Body of pancreas (tissue), 4 donors: ENCODE results near the gene HEATR5B. TPM values are rescaled to one million over a fixed set of nuclear protein-coding genes. Genes with fewer than 3 reads are reported as not detected.

Experiments
- ATAC-seq: fragments of 150-250 bp; one replicate; pipeline ENCODE4 v1.9.1; 2016
- DNase-seq, 4 donors: peaks; one replicate each; pipeline ENCODE4 v3.0.0-alpha.2; 2019
- H3K27ac ChIP-seq, 4 donors: fragments of 200-600 bp; sonication (generic); 1 replicate in 3 of 4; 2 replicates in 1 of 4; pipeline versions ENCODE4 v1.5.1 to v1.6.1; 2016 to 2019; ENCODE audit warnings: mild to moderate bottlenecking in 1 of 4, mixed read lengths in 1 of 4, moderate library complexity in 1 of 4
- H3K27me3 ChIP-seq, 2 donors: fragments of 200-600 bp; sonication (generic); one replicate each; pipeline ENCODE4 v1.6.0; 2016; ENCODE audit warnings: mild to moderate bottlenecking in 1 of 2
- H3K36me3 ChIP-seq, 2 donors: fragments of 200-600 bp; sonication (generic); replicated peaks in 1 of 2; 2 replicates each; pipeline ENCODE4 v1.5.1; 2016; ENCODE audit warnings: low read depth in 2 of 2; ENCODE audit not compliant: insufficient read depth in 1 of 2
- H3K4me1 ChIP-seq: fragments of 200-600 bp; sonication (generic); one replicate; pipeline ENCODE4 v1.6.0; 2016
- H3K4me3 ChIP-seq, 2 donors: fragments of 200-600 bp; sonication (generic); 1 replicate in 1 of 2; 2 replicates in 1 of 2; pipeline ENCODE4 v1.5.1; 2016 to 2019
- H3K9me3 ChIP-seq, 3 donors: fragments of 200-600 bp; sonication (generic); 1 replicate in 2 of 3; 2 replicates in 1 of 3; pipeline ENCODE4 v1.5.1; 2016
- POLR2A ChIP-seq, 3 donors: fragments of 450-650 bp; IDR thresholded peaks; one replicate each; pipeline ENCODE4 v1.6.1; 2016; ENCODE audit warnings: antibody characterized with exemption in 3 of 3, mild to moderate bottlenecking in 2 of 3
- WGBS, 2 donors: methylation state at CpG; one replicate each; pipeline ENCODE4 v1.1.5; 2017; 5-methylcytosine and 5-hydroxymethylcytosine counted together
- intact Hi-C: fragments of 100-400 bp; cut with DNase I; formaldehyde crosslinking; loops from one replicate; pipeline ENCODE4 v1.15.1; 2023
- total RNA-seq, 2 donors: library from RNA; depleted of rRNA; stranded (reverse); fragments of >200 nt; gene quantifications; one replicate each; pipeline ENCODE4 v1.1.0, GENCODE V29; 2016
- TF ChIP-seq, protein P1 (sequence below), 7 experiments: fragments of 450-650 bp in 4 of 7; fragments of 200-600 bp in 3 of 7; sonication (generic) in 3 of 7; IDR thresholded peaks; one replicate each; pipeline ENCODE4 v1.5.1; 2016 to 2019; ENCODE audit warnings: antibody characterized with exemption in 7 of 7

Gene HEATR5B
- total RNA-seq, 2 donors from 2014 or later, result 44.8 to 51.9 TPM

DNA sequence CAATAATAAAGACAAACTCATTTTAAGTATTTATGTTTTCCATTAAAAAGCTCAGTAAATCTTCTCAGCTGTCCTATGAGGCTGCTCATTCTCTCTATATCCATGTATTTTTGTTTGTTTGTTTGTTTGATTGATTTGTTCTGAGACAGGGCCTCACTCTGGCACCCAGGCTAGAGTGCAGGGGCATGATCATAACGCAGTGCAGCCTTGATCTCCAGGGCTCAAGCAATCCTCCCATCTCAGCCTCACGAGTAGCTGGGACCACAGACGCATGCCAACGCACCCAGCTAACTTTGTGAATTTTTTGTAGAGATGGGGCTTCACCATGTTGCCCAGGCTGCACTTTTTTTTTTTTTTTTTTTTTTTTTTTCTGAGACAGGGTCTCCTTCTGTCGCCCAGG lies 123.4 kb downstream of the HEATR5B start:
- Histone ChIP-seq H3K9me3 (no peaks in the 10 kb centered on the region), H3K27ac (no peak overlapping the region), H3K4me3 (no peak overlapping the region), H3K4me1 (peaks cover 15% of the 10 kb centered on the region), H3K27me3 (no peaks in the 10 kb centered on the region), H3K36me3 (no peaks in the 10 kb centered on the region)
- intact Hi-C loops, result no loop called here
- 94 to 99% methylated on average over 5 of the region's 5 CpGs for WGBS, 2 donors
- no peak for ATAC-seq
- no peak for TF ChIP-seq POLR2A (IDR thresholded peaks at IDR 0.05)
- no peak for DNase-seq

DNA sequence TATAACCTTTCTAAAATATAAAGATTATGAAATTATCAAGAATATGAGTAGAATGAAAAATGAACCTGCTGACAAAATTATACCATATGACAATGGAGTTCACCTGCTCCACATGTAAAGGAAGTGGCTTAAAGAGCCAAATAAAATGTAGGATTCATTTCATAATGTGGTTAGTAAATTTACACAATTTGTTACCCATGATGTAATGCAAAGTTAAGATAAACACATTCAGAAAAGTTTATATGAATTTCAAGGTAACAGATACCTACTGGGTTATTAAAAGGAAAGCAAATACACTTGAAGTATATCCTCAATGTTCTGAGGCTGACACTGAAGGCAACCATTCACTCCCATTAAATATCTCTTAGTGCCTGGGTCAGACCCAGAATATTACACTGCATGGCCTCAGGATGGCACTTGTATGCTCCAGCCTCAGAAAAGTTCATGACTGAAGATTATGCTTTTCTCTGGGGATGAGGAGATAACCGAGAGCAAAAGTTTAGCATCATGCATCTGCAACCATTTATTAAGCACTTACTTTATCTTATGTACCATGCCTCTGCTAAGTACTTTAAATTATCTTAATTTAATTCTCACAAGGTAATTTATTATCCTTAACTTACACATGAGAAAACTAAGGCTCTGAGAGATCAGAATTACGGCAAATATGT lies 124.0 kb downstream of the HEATR5B start:
- Histone ChIP-seq H3K27me3 (no peaks in the 10 kb centered on the region), H3K36me3 (no peaks in the 10 kb centered on the region), H3K4me3 (no peak overlapping the region), H3K27ac (no peak overlapping the region), H3K4me1 (peaks cover 12% of the 10 kb centered on the region), H3K9me3 (no peaks in the 10 kb centered on the region)
- 92 to 93% methylated on average over 2 of the region's 2 CpGs for WGBS, 2 donors
- TF ChIP-seq, protein P1, sequence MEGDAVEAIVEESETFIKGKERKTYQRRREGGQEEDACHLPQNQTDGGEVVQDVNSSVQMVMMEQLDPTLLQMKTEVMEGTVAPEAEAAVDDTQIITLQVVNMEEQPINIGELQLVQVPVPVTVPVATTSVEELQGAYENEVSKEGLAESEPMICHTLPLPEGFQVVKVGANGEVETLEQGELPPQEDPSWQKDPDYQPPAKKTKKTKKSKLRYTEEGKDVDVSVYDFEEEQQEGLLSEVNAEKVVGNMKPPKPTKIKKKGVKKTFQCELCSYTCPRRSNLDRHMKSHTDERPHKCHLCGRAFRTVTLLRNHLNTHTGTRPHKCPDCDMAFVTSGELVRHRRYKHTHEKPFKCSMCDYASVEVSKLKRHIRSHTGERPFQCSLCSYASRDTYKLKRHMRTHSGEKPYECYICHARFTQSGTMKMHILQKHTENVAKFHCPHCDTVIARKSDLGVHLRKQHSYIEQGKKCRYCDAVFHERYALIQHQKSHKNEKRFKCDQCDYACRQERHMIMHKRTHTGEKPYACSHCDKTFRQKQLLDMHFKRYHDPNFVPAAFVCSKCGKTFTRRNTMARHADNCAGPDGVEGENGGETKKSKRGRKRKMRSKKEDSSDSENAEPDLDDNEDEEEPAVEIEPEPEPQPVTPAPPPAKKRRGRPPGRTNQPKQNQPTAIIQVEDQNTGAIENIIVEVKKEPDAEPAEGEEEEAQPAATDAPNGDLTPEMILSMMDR (IDR thresholded peaks at IDR 0.05), result no peak
- TF ChIP-seq POLR2A (IDR thresholded peaks at IDR 0.05), result no peak
- DNase-seq (no peak), ATAC-seq (no peak)
- intact Hi-C loops, result no loop called here

DNA sequence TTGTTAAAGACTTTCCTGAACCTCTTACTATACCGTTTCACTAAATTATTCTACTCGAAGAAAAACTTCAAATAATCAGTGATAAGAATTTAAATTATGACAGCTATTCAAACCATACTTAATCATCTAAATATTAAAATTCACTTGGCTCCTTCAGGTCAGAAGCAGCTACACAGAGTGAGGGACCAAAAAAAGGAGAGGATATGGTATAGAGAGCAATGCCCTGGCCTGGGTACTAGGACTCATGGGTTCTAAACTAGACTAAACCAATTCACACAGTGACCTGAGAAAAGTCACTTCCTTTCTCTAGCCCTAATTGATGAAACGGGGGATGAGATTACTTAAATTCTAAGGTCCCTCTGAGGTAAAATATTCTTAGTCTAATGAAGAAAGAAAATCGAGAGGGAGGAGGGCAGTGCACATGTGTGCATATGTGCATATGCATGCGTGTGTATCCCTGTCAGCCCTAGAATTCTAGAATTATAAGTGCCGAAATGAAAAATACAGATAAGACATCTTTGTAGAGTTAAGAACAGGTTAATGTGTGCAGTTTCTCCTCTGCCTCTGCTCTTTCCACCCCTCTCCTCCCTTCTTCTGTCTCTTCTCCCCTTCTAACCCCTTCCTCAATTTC lies 129.1 kb downstream of the HEATR5B start:
- no peak overlapping the region for H3K27ac ChIP-seq
- ATAC-seq, result no peak
- no peak for DNase-seq
- TF ChIP-seq, protein P1 (IDR thresholded peaks at IDR 0.05), result no peak
- TF ChIP-seq POLR2A (IDR thresholded peaks at IDR 0.05), result no peak
- peaks cover 24% of the 10 kb centered on the region for H3K4me1 ChIP-seq
- H3K4me3 ChIP-seq, result no peak overlapping the region
- no peaks in the 10 kb centered on the region for H3K9me3 ChIP-seq
- intact Hi-C loops, result no loop called here
- no peaks in the 10 kb centered on the region for H3K27me3 ChIP-seq
- H3K36me3 ChIP-seq, result no peaks in the 10 kb centered on the region
- WGBS, 2 donors, result 67 to 71% methylated on average over 6 of the region's 6 CpGs

DNA sequence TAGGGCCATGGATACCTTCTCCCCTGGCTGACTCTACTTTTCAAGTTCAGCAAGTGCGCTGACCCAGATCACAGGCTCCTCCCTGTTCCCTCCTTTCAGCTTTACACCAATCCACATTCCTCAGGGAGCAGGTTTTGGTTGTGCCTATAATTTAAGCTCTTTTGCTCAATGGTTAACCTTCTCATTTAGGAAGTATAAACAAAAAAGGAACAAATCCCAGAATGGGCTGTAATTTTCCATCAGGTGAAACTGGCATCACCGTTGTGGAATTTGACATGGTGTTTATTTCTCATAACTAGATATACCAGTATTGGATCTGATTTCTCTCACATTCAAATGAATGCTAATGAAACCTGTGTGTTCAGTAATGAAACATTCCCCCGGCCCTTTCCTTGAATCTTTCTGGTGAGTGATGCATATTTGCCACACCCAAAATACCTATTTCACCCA lies 131.4 kb downstream of the HEATR5B start:
- no peaks in the 10 kb centered on the region for H3K36me3 ChIP-seq
- no peak overlapping the region for H3K4me3 ChIP-seq
- H3K4me1 ChIP-seq, result peaks cover 28% of the 10 kb centered on the region
- ATAC-seq (peak; percentile 88), DNase-seq (peak in 3 of 4 donors; percentile 36 to 50 (median 44))
- no peaks in the 10 kb centered on the region for H3K9me3 ChIP-seq
- H3K27me3 ChIP-seq, result no peaks in the 10 kb centered on the region
- H3K27ac ChIP-seq, result peak overlapping the region in 3 of 4 donors; percentile 40 to 74 (median 69)
- TF ChIP-seq POLR2A (IDR thresholded peaks at IDR 0.05), result peak in 1 of 3 donors; percentile 12
- TF ChIP-seq, protein P1 (IDR thresholded peaks at IDR 0.05), result no peak
- WGBS, 2 donors, result 50 to 59% methylated on average over 3 of the region's 3 CpGs
- intact Hi-C loops, result no loop called here

DNA sequence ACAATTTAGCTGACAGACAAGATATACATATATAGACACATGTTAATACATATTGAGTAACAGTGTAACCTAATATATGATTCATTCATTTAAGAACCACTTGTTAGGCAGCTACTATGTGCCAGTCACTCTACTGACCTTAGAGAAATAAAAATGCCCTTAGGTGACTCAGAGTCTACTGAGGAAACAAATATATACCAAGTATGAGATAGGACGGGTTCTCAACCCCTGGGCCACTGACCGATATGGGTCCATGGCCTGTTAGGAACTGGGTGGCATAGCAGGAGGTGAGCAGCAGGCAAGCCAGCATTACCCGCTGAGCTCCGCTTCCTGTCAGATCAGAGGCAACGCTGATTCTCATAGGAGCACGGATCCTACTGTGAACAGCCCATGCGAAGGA lies 132.6 kb downstream of the HEATR5B start:
- Histone ChIP-seq H3K4me1 (peaks cover 28% of the 10 kb centered on the region), H3K9me3 (no peaks in the 10 kb centered on the region), H3K36me3 (no peaks in the 10 kb centered on the region), H3K27me3 (no peaks in the 10 kb centered on the region), H3K4me3 (no peak overlapping the region), H3K27ac (peak overlapping the region in 3 of 4 donors; percentile 40 to 74 (median 69))
- no peak for ATAC-seq
- intact Hi-C loops, result no loop called here
- DNase-seq, result no peak
- no peak for TF ChIP-seq POLR2A (IDR thresholded peaks at IDR 0.05)
- TF ChIP-seq, protein P1 (IDR thresholded peaks at IDR 0.05), result no peak
- WGBS, 2 donors, result 92 to 95% methylated on average over 7 of the region's 7 CpGs
